NB4 (cell line): Measurements from ENCODE around the gene ATAD1.

Experiments used
- CTCF ChIP-seq: IDR thresholded peaks from one replicate; pipeline ENCODE4 v1.5.1; 2012; ENCODE audit warnings: low read depth, low read length
- MYC ChIP-seq: IDR thresholded peaks from 2 replicates; pipeline ENCODE4 v1.6.1; 2011; ENCODE audit warnings: low read depth, low read length
- POLR2A ChIP-seq: IDR thresholded peaks from 2 replicates; pipeline ENCODE4 v1.6.1; 2011; ENCODE audit warnings: mild to moderate bottlenecking; ENCODE audit not compliant: insufficient read length; ENCODE audit errors: extremely low read depth
- TF ChIP-seq, protein P1 (sequence below): IDR thresholded peaks from 2 replicates; pipeline ENCODE4 v1.6.1; 2011; ENCODE audit warnings: low read depth, low read length

GRCh38 chr10:87716348-87716670, 101.7 kb downstream of the ATAD1 start:
- TF ChIP-seq CTCF: no peak
- TF ChIP-seq POLR2A: no peak
- TF ChIP-seq, protein P1, sequence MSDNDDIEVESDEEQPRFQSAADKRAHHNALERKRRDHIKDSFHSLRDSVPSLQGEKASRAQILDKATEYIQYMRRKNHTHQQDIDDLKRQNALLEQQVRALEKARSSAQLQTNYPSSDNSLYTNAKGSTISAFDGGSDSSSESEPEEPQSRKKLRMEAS: no peak
- TF ChIP-seq MYC: no peak
